ENCODE results near the gene BAZ2A. TPM values are rescaled to one million over a fixed set of nuclear protein-coding genes. Genes with fewer than 3 reads are reported as not detected.

BAZ2A gene
- total RNA-seq, 1 experiment from 2014 or later: 106 TPM

DNA sequence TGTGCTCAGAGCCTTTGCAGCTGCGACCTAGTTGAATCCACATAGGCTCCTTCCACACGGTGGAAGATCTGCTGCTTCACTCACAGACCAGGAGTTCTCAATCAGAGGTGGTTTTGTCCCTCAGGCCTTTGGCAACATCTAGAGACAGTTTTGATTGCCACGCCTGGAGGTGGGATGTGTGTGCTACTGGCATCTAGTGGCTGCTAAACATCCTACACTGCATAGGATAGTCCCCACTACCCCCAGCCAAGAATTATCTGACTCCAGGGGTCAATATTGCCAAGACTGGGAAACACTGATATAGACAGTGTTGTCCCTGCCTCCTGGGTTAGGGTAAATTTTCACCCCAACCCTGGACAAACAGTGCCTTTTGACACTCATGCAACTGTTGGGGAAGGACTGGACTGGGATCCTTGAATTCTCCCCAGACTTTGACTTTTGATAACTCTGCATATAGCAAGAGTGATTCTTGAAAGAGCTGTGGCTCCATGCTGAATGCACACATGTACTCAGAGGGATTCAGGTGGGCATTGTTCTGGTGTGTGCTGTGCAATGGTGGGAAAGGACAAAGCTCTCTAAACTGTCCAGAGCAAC, 39.8 kb downstream of the BAZ2A start:
- Histone ChIP-seq H3K9me2 (ENCODE audit: insufficient read depth) (no peaks in the 10 kb centered on the region), H3K79me2 (ENCODE audit: insufficient read depth, low read length) (no peaks in the 10 kb centered on the region), H4K20me1 (ENCODE audit: insufficient read depth) (no peaks in the 10 kb centered on the region), H3K9ac (ENCODE audit: low read length) (no peak overlapping the region), H3K27me3 (ENCODE audit: insufficient read depth, low read length) (no peaks in the 10 kb centered on the region), H3K27ac (ENCODE audit: low read depth, low read length) (no peak overlapping the region), H3K4me3 (replicated peaks in 1 of 2; ENCODE audit: low read depth in 1 of 2, low read length in 2 of 2) (no peak overlapping the region), H3K36me3 (ENCODE audit: control insufficient read depth in 1 of 2, insufficient read depth in 2 of 2, low read length in 2 of 2) (peaks cover 12 to 15% of the 10 kb centered on the region in 2 experiments), H3K4me2 (ENCODE audit: low read length) (no peak overlapping the region), H3K4me1 (ENCODE audit: control insufficient read depth in 1 of 2, insufficient read depth in 2 of 2, low read length in 2 of 2) (peaks cover 0 to 9% of the 10 kb centered on the region in 2 experiments; a peak in 1 of 4 replicates), H3K9me3 (ENCODE audit: control insufficient read depth in 1 of 2, insufficient read depth in 1 of 2, low read depth in 1 of 2, low read length in 2 of 2) (no peaks in the 10 kb centered on the region), H2AFZ (ENCODE audit: low read depth, low read length, poor library complexity, severe bottlenecking) (no peak overlapping the region)
- ChIA-PET RAD21 (ENCODE audit: low non-redundant PET in 1 of 2, low total read pairs in 2 of 2, uncharacterized antibody in 2 of 2, unreplicated experiment in 2 of 2) (no interaction called here), POLR2A (no interaction called here), CTCF (interaction anchor here (1.1 to 1.3 kb wide), 2 partner anchors 46 to 77 kb away, joined by 3 to 6 read pairs; no protein-coding TSS in a partner anchor)
- intact Hi-C loops (cut with micrococcal nuclease): loop anchor here (5.0 kb wide), 1 partner anchor 398 kb away; no protein-coding TSS in a partner anchor
- TF ChIP-seq SIN3A (IDR thresholded peaks at IDR 0.05; ENCODE audit: low read depth) (no peak), CTCF (IDR thresholded peaks at IDR 0.05 in 2 of 3, conservative IDR thresholded peaks at IDR 0.05 in 1 of 3; ENCODE audit: borderline replicate concordance in 1 of 3, insufficient read depth in 1 of 3, low read depth in 2 of 3, low read length in 2 of 3) (peak; percentile 43 to 65 (median 60); a peak in 5 of 6 replicates), ZNF274 (IDR thresholded peaks at IDR 0.05; ENCODE audit: low read depth, low read length) (no peak), CBX3 (IDR thresholded peaks at IDR 0.05; ENCODE audit: low read depth) (no peak), SP1 (IDR thresholded peaks at IDR 0.05; ENCODE audit: low read depth) (no peak), FOSL1 (IDR thresholded peaks at IDR 0.05; ENCODE audit: low read depth) (no peak), YY1 (IDR thresholded peaks at IDR 0.05; ENCODE audit: extremely low read depth, insufficient replicate concordance, low read depth, low read length) (no peak), EZH2 (IDR thresholded peaks at IDR 0.05) (no peak), ZBTB33 (IDR thresholded peaks at IDR 0.05; ENCODE audit: extremely low read depth, insufficient replicate concordance, low read length) (no peak), RAD21 (IDR thresholded peaks at IDR 0.05; ENCODE audit: low read depth) (peak; percentile 41)
- TF ChIP-seq, protein P1, sequence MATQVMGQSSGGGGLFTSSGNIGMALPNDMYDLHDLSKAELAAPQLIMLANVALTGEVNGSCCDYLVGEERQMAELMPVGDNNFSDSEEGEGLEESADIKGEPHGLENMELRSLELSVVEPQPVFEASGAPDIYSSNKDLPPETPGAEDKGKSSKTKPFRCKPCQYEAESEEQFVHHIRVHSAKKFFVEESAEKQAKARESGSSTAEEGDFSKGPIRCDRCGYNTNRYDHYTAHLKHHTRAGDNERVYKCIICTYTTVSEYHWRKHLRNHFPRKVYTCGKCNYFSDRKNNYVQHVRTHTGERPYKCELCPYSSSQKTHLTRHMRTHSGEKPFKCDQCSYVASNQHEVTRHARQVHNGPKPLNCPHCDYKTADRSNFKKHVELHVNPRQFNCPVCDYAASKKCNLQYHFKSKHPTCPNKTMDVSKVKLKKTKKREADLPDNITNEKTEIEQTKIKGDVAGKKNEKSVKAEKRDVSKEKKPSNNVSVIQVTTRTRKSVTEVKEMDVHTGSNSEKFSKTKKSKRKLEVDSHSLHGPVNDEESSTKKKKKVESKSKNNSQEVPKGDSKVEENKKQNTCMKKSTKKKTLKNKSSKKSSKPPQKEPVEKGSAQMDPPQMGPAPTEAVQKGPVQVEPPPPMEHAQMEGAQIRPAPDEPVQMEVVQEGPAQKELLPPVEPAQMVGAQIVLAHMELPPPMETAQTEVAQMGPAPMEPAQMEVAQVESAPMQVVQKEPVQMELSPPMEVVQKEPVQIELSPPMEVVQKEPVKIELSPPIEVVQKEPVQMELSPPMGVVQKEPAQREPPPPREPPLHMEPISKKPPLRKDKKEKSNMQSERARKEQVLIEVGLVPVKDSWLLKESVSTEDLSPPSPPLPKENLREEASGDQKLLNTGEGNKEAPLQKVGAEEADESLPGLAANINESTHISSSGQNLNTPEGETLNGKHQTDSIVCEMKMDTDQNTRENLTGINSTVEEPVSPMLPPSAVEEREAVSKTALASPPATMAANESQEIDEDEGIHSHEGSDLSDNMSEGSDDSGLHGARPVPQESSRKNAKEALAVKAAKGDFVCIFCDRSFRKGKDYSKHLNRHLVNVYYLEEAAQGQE (IDR thresholded peaks at IDR 0.05; ENCODE audit: low read depth): no peak
- no TSS peak for BruUV-seq (replicated peaks)
- DNase-seq (ENCODE audit: low read depth, low spot score): no peak
- peak; percentile 78 for ATAC-seq
